ENCODE measurements around the gene MAP3K1.

The MAP3K1 gene

DNA sequence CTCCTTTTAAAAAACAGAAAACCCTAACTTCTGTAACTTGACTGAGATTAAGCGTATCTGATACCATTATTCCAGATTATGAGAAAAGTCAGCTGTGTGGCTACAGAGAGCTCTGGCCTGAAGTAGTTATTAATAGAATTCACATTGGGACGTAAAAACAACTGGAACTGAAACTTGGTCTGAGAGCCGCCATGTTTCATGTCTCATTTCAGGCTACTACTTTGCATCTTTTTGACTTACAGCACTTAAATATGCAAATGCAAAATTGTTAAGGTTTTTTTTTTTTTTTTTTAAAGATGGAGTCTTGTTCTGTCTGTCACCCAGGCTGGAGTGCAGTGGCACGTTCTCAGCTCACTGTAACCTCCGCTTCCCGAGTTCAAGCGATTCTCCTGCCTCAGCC is 25.2 kb downstream of the MAP3K1 start:
- in situ Hi-C loops (cut with HindIII; ENCODE audit: low sequenced_read_pairs), result loop anchor here (25.0 kb wide), 1 partner anchor 553 kb away; no protein-coding TSS in a partner anchor

DNA sequence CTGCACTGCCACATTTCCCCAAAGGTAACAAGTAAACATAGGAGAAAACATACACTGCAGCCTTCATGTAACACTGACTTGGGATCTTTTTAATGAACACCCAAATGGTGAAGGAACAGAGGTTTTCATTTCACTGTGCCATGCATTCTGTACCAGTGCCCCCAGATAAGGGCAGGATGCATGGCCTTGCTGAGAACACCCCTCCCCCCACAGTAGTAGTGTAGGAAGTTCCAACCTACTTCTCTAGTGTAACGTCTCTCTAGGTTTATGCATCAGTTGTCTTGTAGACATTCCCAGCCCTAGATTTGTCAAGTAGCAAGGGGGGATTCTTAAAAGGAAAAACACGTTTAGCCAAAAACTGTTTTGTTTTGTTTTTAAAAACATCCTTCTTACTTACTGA is 29.9 kb downstream of the MAP3K1 start:
- in situ Hi-C loops (cut with HindIII; ENCODE audit: low sequenced_read_pairs), result loop anchor here (25.0 kb wide), 1 partner anchor 558 kb away; no protein-coding TSS in a partner anchor

DNA sequence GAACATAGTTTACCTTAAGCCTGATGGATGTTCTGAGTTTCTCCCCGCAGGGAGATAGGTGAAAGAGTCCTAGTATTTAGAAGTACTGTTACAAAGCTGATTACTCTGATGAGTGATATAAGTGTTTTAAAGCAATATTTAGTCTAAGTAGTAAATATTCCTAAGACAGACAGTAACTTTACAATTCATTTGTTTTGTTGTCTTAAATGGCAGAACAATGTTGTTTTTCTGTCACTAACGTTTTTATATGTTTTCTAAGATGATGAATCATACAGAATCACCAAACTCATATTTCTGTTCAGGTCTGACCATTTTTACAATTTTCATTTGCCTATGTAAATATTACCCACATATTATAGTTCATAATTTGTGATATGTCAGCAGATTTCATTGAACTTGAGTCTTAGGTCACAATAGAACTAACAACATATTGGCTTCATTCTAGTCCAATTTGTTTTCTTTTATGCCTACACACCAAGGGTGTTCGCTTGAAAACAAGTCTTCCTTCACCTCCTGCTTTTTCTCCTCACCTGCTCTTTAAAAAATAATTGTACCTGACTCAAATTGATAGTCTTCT is 30.6 kb downstream of the MAP3K1 start:
- in situ Hi-C loops (cut with HindIII; ENCODE audit: low sequenced_read_pairs), result loop anchor here (25.0 kb wide), 1 partner anchor 559 kb away; no protein-coding TSS in a partner anchor

DNA sequence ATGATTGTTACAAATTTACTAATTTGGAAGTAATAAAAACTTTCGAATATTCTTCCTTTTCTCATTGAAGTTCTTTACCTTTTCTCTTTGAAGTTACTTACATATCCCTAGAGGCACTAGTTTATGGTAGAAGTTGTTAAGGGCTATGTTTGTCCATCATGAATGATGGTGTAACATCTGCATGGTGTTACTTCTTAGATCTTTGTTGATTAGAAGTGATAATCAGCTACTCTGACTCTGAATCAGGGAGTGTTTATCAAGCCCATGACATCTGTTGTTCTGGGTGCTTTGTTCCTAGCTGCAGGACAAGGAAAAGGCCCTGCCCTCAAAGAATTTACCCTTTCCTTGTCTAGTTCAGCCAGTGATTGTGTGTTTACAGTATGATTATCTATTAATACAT is 32.9 kb downstream of the MAP3K1 start:
- in situ Hi-C loops (cut with HindIII; ENCODE audit: low sequenced_read_pairs), result loop anchor here (25.0 kb wide), 1 partner anchor 561 kb away; no protein-coding TSS in a partner anchor

DNA sequence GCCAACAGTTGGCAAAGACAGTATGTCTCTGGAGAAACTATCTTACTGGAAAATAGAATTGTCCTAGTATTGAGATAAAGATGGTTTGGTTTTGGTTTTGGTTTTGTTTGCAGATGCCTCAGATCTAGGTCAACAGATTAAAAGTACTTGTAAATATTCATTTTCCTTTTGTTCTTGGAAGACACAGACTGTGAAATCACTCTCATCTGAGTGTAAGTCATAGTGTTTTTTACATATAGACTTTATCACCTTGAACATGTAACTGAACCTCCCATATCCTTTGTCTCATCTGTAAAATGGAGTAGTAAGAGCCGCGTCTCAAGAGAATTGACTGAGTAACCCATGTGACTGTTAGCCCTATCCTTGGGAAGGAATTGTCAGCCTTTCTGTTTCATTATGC is 34.3 kb downstream of the MAP3K1 start:
- in situ Hi-C loops (cut with HindIII; ENCODE audit: low sequenced_read_pairs), result loop anchor here (25.0 kb wide), 1 partner anchor 562 kb away; no protein-coding TSS in a partner anchor

DNA sequence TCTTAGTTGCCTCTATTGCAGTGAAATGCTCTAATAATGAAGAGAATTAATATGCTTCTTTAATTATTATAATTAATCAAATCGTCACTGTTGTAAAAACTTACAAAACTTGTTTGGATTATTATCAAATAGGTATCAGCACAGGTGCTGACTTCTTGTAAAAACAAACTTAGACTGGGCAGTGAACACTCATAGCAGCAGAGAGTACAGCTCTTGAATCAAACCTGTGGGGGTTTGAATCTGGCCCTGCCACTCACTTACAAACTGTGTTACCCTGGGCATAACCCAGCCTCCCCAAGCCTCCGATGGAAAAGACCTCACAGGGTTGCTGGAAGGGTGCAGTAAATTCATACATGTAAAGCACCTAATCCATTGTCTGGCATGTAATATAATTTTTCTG is 35.1 kb downstream of the MAP3K1 start:
- in situ Hi-C loops (cut with HindIII; ENCODE audit: low sequenced_read_pairs), result no loop called here

DNA sequence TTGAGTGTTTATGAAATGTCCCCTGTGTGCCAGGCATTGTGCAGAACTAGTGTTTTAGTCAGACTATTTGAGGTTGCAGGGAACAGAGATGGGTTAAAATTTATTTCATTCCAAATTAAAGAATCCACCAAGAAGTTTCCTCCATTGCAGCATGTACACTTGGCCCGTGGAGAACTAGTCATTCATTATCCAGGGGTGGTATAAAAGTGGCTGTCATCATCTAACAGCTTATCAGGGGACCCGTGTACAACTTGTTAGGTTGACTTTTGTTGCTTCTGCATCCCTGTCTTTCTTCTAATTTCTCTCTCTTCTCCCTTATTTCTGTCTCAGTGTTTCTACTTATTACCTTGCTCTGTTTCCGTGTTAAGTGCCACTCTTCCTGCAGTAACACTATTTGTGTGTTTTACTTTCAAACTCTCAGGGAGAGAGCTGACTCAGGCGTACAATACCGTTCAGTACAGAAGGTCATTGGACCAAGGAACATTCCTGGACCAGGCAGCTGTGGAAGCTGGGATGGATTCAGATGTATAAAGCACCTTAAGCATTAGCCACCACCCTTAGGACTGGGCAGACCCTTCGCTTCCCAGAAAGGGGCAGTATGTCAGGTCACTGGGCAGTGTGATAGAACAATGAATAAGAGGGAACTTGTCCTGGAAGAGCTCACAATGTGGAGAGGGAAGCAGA is 36.1 kb downstream of the MAP3K1 start:
- in situ Hi-C loops (cut with HindIII; ENCODE audit: low sequenced_read_pairs), result no loop called here

DNA sequence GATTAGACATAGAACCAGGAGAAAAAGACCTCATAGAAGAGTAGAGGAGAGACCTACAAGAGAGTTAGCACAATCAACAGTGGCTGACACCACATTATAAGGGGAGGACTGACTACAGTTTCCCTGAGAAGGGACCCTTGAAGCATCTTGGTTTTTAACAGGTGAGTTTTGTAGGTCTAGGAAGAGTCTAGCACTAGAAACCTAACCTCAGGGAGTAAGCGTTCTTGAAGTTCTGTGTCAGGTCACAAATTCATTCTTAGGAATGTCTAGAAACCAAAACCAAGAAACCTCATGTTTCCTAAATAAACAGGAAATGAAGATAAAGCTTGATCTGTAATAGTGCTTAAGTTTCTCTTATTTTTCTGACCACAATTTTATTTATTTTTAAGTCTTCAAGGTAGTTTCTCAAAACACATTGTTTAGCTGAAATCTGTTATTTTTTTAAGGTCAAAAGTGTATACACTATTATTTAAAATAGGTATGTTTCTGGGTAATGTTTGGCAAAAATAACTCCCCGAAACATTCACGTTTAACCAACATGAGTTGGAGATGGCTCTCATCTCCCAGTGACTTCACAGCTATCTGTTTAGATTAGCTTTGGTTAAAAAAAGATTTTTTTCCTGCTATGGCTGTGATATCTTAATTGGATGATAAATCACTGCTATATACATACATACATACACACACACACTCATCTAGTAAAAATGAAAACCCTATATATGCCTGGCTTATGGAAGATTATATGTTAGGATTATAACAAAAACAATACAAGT is 37.1 kb downstream of the MAP3K1 start:
- in situ Hi-C loops (cut with HindIII; ENCODE audit: low sequenced_read_pairs), result no loop called here

DNA sequence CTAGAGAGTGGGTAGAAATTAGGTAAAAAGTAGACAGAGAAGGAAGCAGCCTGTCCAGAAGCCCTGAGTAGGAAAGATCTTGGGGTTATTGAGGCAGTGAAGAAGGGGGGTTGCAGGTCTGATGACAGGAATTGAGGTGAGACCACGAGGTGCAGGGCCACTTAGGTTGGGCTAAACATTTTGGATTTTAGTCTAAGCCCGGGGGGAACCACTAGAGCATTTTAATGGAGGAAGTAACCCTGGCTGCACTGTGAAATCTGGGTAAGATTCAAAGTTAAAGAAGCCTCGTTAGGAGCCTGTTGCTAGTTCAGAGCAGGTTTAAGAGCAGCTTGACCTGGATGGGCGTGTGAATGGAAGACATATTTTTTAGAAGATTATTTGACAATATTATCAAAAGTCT is 38.3 kb downstream of the MAP3K1 start:
- in situ Hi-C loops (cut with HindIII; ENCODE audit: low sequenced_read_pairs), result no loop called here

DNA sequence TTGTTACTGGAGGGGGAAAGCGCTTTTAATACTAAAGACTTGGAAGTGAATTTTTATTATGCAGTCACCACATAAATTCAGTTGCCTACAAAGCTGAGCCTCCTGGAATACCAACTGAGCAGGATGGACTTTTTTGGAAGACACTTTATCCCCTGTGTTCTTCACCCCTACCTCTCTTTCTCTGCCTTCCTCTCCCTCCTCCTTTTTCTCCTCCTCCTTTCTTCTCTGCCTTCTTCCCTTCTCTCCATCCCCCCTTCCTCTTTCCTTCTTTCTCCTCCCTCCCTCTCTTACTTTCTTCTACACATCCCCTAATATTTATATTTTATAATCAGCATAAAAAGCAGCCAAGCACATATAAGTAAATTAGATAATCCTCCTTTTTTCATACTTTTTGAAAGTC is 39.6 kb downstream of the MAP3K1 start:
- in situ Hi-C loops (cut with HindIII; ENCODE audit: low sequenced_read_pairs), result no loop called here

DNA sequence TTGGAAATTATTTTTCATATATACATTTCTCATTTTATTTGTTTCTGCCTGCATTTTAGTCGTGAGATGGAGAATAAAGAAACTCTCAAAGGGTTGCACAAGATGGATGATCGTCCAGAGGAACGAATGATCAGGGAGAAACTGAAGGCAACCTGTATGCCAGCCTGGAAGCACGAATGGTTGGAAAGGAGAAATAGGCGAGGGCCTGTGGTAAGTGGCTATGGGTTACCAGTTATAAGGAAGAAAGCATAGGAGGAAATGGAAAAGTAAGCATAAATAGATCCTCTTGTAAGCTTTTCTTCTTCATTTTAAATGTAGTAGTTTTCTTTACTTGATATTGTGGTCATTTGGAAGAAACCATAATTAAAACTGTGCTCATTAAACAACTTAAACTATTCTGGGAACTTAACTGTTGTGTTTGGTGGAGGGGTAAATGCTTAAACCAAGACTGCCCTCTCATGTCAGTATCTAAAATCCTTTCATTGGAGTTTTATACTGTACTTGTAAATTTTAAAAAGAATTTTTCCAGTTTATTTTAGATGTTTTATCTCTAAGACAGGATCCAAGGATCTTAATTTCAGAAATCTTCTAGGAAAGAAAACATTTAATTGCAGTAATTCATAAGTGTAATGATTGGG is 41.3 kb downstream of the MAP3K1 start:
- in situ Hi-C loops (cut with HindIII; ENCODE audit: low sequenced_read_pairs), result no loop called here

DNA sequence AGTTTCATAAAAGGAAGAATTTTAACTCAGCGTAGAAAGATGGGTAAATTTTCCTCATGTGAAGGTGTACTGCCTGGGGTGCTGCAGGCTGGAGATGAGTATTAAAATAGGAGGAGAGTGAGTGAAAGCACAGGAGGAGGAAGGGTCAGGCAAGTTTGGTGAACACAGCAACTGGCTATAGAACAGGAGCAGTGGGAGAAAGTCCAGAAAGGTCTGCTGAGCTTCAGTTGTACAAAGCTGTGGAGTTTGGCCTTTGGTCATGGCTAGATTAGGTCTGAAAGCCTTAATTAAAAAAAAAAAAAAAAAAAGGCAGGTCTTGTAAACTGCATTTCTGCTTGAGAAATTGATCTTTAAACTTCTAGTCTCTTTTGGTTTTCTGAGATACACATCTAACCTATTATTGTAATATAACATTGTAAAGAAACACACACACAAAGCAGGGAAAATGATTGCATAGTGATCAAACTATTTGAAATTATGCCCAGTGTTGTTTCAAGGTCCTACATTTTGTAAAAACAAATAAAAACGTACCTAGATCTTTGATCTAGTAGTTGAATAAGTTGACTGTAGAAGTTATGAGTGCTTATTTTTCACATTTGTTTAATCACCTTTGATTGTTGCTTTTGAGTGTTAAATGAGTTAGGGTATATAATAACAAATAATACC is 43.6 kb downstream of the MAP3K1 start:
- in situ Hi-C loops (cut with HindIII; ENCODE audit: low sequenced_read_pairs), result no loop called here

DNA sequence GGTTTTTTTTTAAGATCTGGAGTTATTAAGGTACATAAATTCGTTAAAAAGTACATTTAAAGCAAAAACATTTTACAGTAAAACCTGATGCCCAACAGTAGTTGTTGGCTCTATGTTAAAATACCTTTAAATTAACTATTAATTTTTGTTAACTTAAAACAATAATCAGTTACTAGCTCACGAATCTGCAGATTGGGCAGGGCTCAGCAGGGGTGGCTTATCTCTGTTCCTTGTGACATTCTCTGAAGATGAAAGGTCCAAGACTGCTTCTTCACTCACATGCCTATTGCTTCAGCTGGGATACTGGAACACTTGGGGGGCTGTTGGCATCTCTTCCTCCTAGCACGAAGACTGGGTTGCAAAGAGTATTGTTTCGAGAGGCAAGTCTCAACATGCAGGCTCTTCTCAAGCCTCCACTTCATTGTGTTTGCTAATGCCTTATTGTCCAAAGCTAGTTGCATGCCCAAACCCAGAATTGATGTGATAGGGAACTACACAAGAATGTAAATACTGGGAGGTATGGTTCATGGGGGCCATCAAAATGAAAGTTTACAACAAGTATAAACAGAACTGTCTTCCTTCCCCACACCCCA is 46.6 kb downstream of the MAP3K1 start:
- in situ Hi-C loops (cut with HindIII; ENCODE audit: low sequenced_read_pairs), result no loop called here

DNA sequence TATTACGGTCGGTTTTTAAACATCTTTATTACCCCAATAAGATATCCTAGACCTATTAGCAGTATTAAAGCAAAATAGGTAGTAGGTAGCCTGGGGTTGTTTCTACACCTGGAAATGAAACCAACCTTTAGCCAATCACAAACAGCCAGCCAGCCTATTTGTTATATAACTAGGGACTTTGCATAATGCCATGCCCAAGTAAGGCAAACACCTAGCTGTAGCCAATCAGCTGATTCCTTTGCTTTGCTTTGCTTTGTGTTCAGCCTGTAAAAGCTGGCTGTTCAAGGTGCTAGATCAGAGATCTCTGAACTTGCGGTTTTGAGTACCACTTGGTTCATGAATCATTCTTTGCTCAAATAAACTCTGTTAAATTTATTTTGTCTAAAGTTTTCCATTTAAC is 47.6 kb downstream of the MAP3K1 start:
- in situ Hi-C loops (cut with HindIII; ENCODE audit: low sequenced_read_pairs), result no loop called here

DNA sequence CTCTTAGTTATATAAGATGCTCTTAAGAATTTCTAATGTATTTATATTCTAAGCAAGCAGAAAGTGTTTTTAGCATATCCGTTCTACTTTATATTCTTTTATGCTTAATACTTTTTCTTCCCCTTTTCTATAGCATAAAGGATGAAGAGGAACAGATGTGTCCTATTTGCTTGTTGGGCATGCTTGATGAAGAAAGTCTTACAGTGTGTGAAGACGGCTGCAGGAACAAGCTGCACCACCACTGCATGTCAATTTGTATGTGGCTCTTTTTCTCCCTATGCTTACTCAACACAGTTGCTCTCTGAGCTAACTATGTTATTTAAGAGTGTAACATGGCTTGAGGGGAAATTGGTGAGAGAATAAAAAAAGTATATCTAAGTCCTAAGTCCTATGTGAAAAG is 56.4 kb downstream of the MAP3K1 start:
- in situ Hi-C loops (cut with HindIII; ENCODE audit: low sequenced_read_pairs), result no loop called here

DNA sequence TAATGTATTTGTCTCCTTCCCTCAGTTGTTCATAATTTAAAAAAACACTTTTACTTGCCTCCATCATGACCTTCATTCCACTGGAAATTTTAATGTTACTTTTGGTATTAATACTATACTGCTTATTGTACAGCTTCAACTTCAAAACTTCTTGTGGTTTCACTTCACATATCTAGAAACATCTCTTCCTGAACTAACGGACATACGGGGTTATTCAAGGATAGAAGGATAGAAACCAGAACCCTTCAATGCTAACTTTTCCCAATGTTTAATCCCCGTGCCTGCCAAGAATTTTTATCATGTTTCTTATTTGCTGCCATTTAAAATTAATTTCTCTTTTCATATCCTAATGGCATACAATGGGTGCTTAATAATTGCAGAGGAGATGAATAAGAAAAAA is 57.7 kb downstream of the MAP3K1 start:
- in situ Hi-C loops (cut with HindIII; ENCODE audit: low sequenced_read_pairs), result no loop called here

DNA sequence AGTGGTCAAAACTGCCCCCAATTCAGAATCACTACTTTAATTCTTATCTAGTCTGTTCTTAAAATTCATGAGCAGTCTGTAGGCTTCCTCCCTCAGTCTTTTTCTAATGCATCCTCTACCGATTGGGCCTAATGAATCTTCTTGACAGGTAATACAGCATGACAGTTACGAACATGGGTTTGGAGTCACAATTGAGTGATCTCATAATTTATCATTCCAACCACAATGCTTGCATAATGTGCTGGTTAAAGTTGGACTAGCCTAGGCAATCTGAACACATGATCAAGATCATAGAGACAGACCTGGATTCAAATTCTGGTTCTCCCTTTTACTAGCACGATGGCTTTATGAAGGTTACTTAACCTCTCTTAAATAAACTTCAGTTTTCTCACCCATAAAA is 61.0 kb downstream of the MAP3K1 start:
- in situ Hi-C loops (cut with HindIII; ENCODE audit: low sequenced_read_pairs), result no loop called here

DNA sequence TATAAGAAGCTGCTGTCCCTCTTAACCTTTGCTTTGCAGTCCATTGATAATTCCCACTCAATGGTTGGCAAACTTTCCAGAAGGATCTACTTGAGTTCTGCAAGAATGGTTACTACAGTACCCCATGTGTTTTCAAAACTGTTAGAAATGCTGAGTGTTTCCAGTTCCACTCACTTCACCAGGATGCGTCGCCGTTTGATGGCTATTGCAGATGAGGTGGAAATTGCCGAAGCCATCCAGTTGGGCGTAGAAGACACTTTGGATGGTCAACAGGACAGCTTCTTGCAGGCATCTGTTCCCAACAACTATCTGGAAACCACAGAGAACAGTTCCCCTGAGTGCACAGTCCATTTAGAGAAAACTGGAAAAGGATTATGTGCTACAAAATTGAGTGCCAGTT is 66.2 kb downstream of the MAP3K1 start:
- in situ Hi-C loops (cut with HindIII; ENCODE audit: low sequenced_read_pairs), result no loop called here

DNA sequence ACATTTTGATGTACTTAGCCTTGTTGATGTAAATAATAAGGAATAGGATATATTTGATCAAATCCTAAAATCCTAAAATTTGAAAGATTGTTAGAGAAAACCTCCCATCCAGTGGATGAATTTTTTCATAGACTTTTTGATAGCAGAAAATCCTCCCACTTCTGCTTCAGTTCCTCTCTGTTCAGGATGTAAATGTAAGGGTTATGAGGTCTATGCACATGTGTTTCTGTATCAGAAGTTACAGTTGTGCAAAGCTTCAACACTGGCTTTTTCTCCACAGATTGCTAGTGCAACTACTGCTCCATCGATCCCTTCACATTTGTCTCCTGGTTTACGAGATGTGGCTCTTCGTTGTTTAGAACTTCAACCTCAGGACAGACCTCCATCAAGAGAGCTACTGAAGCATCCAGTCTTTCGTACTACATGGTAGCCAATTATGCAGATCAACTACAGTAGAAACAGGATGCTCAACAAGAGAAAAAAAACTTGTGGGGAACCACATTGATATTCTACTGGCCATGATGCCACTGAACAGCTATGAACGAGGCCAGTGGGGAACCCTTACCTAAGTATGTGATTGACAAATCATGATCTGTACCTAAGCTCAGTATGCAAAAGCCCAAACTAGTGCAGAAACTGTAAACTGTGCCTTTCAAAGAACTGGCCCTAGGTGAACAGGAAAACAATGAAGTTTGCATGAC is 78.1 kb downstream of the MAP3K1 start:
- in situ Hi-C loops (cut with HindIII; ENCODE audit: low sequenced_read_pairs), result no loop called here

DNA sequence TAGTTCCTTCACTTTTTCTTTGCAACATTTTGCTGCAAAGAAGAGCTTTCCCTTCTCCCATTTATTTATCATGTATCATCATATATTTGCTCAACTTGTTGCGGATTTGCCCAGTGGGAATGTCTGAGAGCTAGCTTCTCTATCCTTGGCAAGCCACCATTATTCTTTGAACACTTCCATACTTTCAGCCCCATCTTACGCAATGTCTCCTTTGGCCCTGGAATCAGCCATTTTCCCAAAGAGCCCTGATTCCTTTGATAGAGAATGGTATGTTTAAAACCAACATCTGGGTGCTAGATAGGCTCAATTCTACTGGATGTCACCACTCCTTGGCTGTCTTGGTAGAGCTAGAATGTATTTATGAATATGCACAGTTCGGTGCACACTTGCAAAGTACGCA is 81.4 kb downstream of the MAP3K1 start:
- in situ Hi-C loops (cut with HindIII; ENCODE audit: low sequenced_read_pairs), result no loop called here
